Measurements from ENCODE around the gene AACS. TPM values are rescaled to one million over a fixed set of nuclear protein-coding genes. Genes with fewer than 3 reads are reported as not detected.
A peak's percentile ranks its signal among the peaks of the same experiment; 100 is the strongest.

The AACS gene, protein sequence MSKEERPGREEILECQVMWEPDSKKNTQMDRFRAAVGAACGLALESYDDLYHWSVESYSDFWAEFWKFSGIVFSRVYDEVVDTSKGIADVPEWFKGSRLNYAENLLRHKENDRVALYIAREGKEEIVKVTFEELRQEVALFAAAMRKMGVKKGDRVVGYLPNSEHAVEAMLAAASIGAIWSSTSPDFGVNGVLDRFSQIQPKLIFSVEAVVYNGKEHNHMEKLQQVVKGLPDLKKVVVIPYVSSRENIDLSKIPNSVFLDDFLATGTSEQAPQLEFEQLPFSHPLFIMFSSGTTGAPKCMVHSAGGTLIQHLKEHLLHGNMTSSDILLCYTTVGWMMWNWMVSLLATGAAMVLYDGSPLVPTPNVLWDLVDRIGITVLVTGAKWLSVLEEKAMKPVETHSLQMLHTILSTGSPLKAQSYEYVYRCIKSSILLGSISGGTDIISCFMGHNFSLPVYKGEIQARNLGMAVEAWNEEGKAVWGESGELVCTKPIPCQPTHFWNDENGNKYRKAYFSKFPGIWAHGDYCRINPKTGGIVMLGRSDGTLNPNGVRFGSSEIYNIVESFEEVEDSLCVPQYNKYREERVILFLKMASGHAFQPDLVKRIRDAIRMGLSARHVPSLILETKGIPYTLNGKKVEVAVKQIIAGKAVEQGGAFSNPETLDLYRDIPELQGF
- 10 to 100 TPM; 19.8 to 22.0 TPM for total RNA-seq
- 10 to 100 TPM; 26.9 to 37.0 TPM for polyA plus RNA-seq (ENCODE audit: insufficient read length in 2 of 2)
- long read RNA-seq, donor 1, transcript AACS-201 (18 exons, 3,316 nt), result major isoform, 5 of 13 reads
- long read RNA-seq, donor 1, partial matches to known transcripts, result 7 of 13 reads
- long read RNA-seq, donor 1, other reads (novel, unspliced or antisense), result 0 of 13 reads
- long read RNA-seq, donor 2, partial matches to known transcripts, result 0 of 2 reads
- long read RNA-seq, donor 2, other reads (novel, unspliced or antisense), result 0 of 2 reads
- long read RNA-seq, donor 3, result 0 reads
- long read RNA-seq, donor 4, partial matches to known transcripts, result 0 of 2 reads
- long read RNA-seq, donor 4, other reads (novel, unspliced or antisense), result 0 of 2 reads

DNA sequence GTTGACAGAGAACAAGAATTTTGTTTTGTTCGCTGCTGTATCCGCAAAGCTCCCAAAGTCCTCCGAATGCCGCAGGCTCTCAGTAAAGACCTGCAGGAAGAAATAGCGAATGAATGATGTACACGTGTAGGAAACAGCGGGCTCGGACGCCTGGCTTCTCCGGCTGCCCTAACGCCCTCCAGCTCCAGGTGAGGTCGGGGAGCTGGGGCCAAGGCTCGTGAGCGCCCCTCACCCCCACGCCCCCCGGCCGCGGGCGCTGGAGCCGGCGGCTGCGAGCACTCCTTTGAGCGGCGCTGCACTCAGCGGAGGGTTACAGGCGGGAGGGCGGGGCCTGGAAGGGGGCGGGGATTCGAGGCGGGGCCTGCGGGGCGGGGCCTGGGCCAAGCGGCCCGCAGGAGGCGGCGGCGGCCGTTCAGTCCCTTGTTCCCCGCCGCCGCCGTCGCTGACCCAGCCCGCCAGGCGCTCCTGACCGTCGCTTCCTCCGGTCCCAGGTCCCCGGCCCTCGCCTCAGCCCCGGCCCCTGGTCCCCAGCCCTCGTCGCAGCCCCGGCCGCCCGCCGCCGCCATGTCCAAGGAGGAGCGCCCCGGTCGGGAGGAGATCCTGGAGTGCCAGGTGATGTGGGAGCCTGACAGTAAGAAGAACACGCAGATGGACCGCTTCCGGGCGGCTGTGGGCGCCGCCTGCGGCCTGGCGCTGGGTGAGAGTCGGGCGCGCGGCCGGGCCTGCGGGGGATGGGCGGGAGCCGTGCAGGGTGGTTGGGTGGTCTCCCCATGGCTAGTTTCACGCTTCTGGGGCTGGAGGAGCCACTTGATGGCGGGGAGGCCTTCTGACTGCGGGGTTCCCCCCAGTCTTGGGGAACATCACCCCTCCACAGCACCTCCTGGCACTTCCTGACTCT lies at the start of gene AACS:
Gene AACS, plus strand, starts transcription at position 415 of the 898 bp plus-strand sequence. Its CDS starts 150 bp downstream, at position 565.
- H3K9me3 ChIP-seq (ENCODE audit: control insufficient read depth, insufficient read depth, low read length), result no peaks in the 10 kb centered on the region
- DNase-seq (ENCODE audit: low read depth in 4 of 6, low spot score in 6 of 6), result peak in 5 of 6 donors; percentile 59 to 95 (median 77)
- WGBS (ENCODE audit: insufficient coverage), result under 1% methylated on average over 76 of the region's 80 CpGs
- no peak within 1 kb of the TSS for H3K27ac ChIP-seq (ENCODE audit: low read depth, low read length)
- H3K4me3 ChIP-seq (ENCODE audit: low read depth, low read length), result peak within 1 kb of the TSS; percentile 63
- peaks cover 33% of the 10 kb centered on the region for H3K4me1 ChIP-seq (ENCODE audit: control insufficient read depth, insufficient read depth, low read length)
- H3K27me3 ChIP-seq (ENCODE audit: control insufficient read depth, insufficient read depth, low read length), result no peaks in the 10 kb centered on the region
- H3K36me3 ChIP-seq (ENCODE audit: control insufficient read depth, insufficient read depth, low read length), result peaks cover 8% of the 10 kb centered on the region

DNA sequence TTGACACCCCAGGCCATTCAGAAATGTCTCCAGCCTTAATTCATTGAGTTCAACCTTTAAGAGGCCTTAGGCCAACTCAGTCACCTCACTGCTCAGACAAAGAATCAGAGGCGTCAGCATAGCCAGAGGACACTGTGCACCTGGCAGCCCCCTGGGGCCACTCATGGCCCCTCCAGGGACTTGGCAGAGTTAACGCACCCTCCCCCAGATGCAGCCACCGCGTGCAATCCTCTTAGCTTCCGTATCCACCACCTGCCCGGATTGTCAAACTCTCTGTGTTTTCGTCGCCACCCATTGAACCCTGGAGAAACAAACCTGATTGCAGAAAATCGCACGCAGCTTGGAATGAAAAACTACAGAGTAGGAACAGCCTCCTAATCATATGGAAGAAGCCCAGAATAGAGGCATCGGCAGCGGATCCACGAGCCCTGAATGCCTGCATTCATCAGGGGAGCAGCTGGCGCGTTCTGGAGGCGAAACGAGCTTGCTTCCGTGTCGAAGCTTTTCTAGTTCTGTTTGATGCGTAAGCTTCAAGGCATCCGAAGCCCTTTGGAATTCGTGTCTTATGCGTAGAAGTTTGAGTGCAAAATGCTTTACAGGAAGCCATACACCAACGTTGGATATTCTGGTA lies 49.4 kb upstream of the AACS start:
- no peak overlapping the region for H3K4me3 ChIP-seq (ENCODE audit: low read depth, low read length)
- WGBS (ENCODE audit: insufficient coverage), result 40% methylated on average over 19 of the region's 24 CpGs
- peak in 2 of 6 donors; percentile 72 to 85 for DNase-seq (ENCODE audit: low read depth in 4 of 6, low spot score in 6 of 6)
- peak overlapping the region; percentile 7 for H3K27ac ChIP-seq (ENCODE audit: low read depth, low read length)
- peaks cover 31% of the 10 kb centered on the region for H3K36me3 ChIP-seq (ENCODE audit: control insufficient read depth, insufficient read depth, low read length)
- H3K9me3 ChIP-seq (ENCODE audit: control insufficient read depth, insufficient read depth, low read length), result no peaks in the 10 kb centered on the region
- no peaks in the 10 kb centered on the region for H3K27me3 ChIP-seq (ENCODE audit: control insufficient read depth, insufficient read depth, low read length)
- peaks cover 6% of the 10 kb centered on the region for H3K4me1 ChIP-seq (ENCODE audit: control insufficient read depth, insufficient read depth, low read length)

DNA sequence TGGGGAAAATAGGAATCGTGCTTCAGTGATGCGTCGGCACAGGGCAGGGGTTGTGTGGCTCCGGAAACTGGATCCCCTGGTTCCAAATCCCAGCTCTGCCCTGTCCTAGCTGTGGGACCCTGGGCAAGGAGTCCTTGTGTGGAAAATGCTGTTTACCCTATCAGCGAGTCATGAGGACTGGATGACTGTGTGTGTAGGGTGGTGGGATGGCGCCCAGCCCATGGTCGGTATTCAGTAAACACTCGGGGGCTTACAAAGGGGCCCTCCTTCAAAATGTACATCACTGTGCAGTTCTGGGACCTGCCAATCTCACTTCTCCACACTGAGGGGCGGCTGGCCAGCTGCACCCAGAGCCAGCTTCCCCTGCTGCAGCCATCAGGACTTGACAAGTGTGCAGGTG lies 47.4 kb upstream of the AACS start:
- no peak for DNase-seq (ENCODE audit: low read depth in 4 of 6, low spot score in 6 of 6)
- Histone ChIP-seq H3K4me3 (ENCODE audit: low read depth, low read length) (no peak overlapping the region), H3K9me3 (ENCODE audit: control insufficient read depth, insufficient read depth, low read length) (no peaks in the 10 kb centered on the region), H3K27ac (ENCODE audit: low read depth, low read length) (no peak overlapping the region), H3K36me3 (ENCODE audit: control insufficient read depth, insufficient read depth, low read length) (peaks cover 28% of the 10 kb centered on the region), H3K4me1 (ENCODE audit: control insufficient read depth, insufficient read depth, low read length) (peaks cover 6% of the 10 kb centered on the region), H3K27me3 (ENCODE audit: control insufficient read depth, insufficient read depth, low read length) (no peaks in the 10 kb centered on the region)
- 92% methylated on average over 7 of the region's 9 CpGs for WGBS (ENCODE audit: insufficient coverage)

DNA sequence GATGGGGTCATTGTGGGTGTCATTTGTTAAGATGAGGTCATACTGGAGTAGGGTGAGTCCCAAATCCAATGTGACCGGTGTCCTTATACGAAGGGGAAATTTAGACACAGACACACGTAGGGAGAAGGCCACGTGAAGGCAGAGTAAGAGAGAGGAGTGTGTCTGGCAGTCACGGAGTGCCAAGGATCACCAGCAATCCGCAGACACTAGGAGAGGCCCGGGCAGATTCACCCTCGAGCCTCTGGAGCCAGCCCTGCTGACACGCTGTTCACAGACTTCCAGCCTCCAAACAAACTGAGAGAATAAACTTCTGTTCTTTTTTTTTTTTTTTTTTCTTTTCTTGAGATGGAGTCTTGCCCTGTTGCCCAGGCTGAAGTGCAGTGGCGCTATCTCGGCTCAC lies 46.9 kb upstream of the AACS start:
- DNase-seq (ENCODE audit: low read depth in 4 of 6, low spot score in 6 of 6), result no peak
- peaks cover 6% of the 10 kb centered on the region for H3K4me1 ChIP-seq (ENCODE audit: control insufficient read depth, insufficient read depth, low read length)
- 90% methylated on average over 6 of the region's 11 CpGs for WGBS (ENCODE audit: insufficient coverage)
- H3K36me3 ChIP-seq (ENCODE audit: control insufficient read depth, insufficient read depth, low read length), result peaks cover 28% of the 10 kb centered on the region
- no peaks in the 10 kb centered on the region for H3K9me3 ChIP-seq (ENCODE audit: control insufficient read depth, insufficient read depth, low read length)
- no peak overlapping the region for H3K27ac ChIP-seq (ENCODE audit: low read depth, low read length)
- H3K4me3 ChIP-seq (ENCODE audit: low read depth, low read length), result no peak overlapping the region
- no peaks in the 10 kb centered on the region for H3K27me3 ChIP-seq (ENCODE audit: control insufficient read depth, insufficient read depth, low read length)

DNA sequence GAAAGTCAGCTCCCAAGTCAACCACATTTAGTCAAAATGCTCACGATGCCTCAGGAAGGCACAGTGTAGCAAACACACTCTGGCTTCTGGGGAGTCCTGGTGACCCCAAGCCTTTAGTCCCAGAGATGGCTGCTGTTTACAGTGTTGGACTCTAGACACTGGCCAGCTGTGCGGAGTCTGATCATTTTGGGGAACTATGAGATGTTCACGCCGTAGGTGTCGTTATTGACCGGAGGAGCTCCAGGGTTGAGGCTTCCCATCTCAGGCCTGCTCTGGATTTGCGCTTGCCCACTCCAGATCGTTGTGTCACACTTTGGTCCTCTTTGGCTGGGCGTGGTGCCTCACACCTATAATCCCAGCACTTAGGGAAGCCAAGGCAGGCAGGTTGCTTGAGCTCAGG lies 44.1 kb upstream of the AACS start:
- Histone ChIP-seq H3K9me3 (ENCODE audit: control insufficient read depth, insufficient read depth, low read length) (no peaks in the 10 kb centered on the region), H3K4me1 (ENCODE audit: control insufficient read depth, insufficient read depth, low read length) (peaks cover 5% of the 10 kb centered on the region), H3K36me3 (ENCODE audit: control insufficient read depth, insufficient read depth, low read length) (peaks cover 18% of the 10 kb centered on the region), H3K27ac (ENCODE audit: low read depth, low read length) (no peak overlapping the region), H3K27me3 (ENCODE audit: control insufficient read depth, insufficient read depth, low read length) (no peaks in the 10 kb centered on the region), H3K4me3 (ENCODE audit: low read depth, low read length) (no peak overlapping the region)
- DNase-seq (ENCODE audit: low read depth in 4 of 6, low spot score in 6 of 6), result no peak
- WGBS (ENCODE audit: insufficient coverage), result 97% methylated on average over 7 of the region's 9 CpGs

DNA sequence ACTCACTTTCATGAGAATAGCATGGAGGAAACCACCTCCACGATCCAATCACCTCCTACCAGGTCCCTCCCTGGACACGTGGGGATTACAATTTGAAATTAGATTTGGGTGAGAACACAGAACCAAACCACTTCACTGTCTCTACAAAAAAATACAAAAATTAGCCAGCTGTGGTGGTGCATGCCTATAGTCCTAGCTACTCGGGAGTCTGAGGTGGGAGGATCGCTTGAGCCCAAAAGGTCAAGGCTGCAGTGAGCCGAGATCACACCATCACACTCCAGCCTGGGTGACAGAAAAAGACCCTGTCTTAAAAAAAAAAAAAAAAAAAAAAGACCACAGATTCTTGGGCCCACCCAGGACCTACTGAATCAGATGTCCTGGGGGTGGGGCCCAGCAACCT lies 43.5 kb upstream of the AACS start:
- Histone ChIP-seq H3K27me3 (ENCODE audit: control insufficient read depth, insufficient read depth, low read length) (no peaks in the 10 kb centered on the region), H3K36me3 (ENCODE audit: control insufficient read depth, insufficient read depth, low read length) (peaks cover 18% of the 10 kb centered on the region), H3K4me1 (ENCODE audit: control insufficient read depth, insufficient read depth, low read length) (peaks cover 5% of the 10 kb centered on the region), H3K4me3 (ENCODE audit: low read depth, low read length) (no peak overlapping the region), H3K27ac (ENCODE audit: low read depth, low read length) (no peak overlapping the region), H3K9me3 (ENCODE audit: control insufficient read depth, insufficient read depth, low read length) (no peaks in the 10 kb centered on the region)
- no CpG with 5 or more reads among the region's 5 CpGs for WGBS (ENCODE audit: insufficient coverage)
- no peak for DNase-seq (ENCODE audit: low read depth in 4 of 6, low spot score in 6 of 6)

DNA sequence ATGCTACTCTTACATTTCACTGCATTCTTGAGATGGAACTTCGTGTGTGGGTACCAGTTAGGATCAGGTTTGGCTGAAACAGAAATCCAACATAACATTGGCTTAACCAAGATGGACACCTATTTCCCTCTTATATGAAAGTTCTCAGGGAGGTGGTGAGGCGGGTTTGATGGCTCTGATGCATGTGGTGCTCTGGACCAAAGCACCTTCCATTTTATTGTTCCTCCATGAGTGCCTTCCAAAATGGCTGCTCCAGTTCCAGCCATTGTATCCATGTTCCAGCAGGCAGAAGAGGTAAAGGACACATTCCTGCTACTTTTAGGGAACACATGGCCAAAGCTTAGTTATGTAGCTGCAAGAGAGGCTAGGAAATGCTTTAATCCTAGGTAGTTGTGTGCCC lies 42.2 kb upstream of the AACS start:
- H3K27me3 ChIP-seq (ENCODE audit: control insufficient read depth, insufficient read depth, low read length), result no peaks in the 10 kb centered on the region
- no peak overlapping the region for H3K27ac ChIP-seq (ENCODE audit: low read depth, low read length)
- H3K4me1 ChIP-seq (ENCODE audit: control insufficient read depth, insufficient read depth, low read length), result peaks cover 5% of the 10 kb centered on the region
- H3K9me3 ChIP-seq (ENCODE audit: control insufficient read depth, insufficient read depth, low read length), result no peaks in the 10 kb centered on the region
- DNase-seq (ENCODE audit: low read depth in 4 of 6, low spot score in 6 of 6), result no peak
- H3K36me3 ChIP-seq (ENCODE audit: control insufficient read depth, insufficient read depth, low read length), result peaks cover 13% of the 10 kb centered on the region
- no CpG with 5 or more reads among the region's 2 CpGs for WGBS (ENCODE audit: insufficient coverage)
- no peak overlapping the region for H3K4me3 ChIP-seq (ENCODE audit: low read depth, low read length)

DNA sequence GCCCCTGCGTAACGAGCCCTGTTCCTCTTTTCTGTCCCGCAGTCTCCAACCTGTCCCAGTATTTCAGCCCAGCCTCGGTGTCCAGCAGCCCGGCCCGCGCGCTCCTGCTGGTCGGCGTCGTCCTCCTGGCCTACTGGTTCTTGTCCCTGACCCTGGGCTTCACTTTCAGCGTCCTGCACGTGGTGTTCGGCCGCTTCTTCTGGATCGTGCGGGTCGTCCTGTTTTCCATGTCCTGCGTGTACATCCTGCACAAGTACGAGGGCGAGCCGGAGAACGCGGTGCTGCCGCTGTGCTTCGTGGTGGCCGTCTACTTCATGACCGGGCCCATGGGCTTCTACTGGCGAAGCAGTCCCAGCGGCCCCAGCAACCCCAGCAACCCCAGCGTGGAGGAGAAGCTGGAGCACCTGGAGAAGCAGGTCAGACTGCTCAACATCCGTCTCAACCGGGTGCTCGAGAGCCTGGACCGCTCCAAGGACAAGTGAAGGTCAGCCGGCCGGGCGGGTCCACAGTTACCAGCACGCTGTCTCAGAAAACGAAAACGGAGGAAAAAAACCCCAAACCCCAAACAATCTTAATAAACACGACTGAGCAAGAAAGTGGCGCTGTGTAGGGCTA lies 40.2 kb upstream of the AACS start:
- WGBS (ENCODE audit: insufficient coverage), result 94% methylated on average over 40 of the region's 43 CpGs
- H3K4me3 ChIP-seq (ENCODE audit: low read depth, low read length), result no peak overlapping the region
- peaks cover 5% of the 10 kb centered on the region for H3K4me1 ChIP-seq (ENCODE audit: control insufficient read depth, insufficient read depth, low read length)
- H3K36me3 ChIP-seq (ENCODE audit: control insufficient read depth, insufficient read depth, low read length), result peaks cover 10% of the 10 kb centered on the region
- no peaks in the 10 kb centered on the region for H3K9me3 ChIP-seq (ENCODE audit: control insufficient read depth, insufficient read depth, low read length)
- no peak for DNase-seq (ENCODE audit: low read depth in 4 of 6, low spot score in 6 of 6)
- H3K27me3 ChIP-seq (ENCODE audit: control insufficient read depth, insufficient read depth, low read length), result no peaks in the 10 kb centered on the region
- peak overlapping the region; percentile 3 for H3K27ac ChIP-seq (ENCODE audit: low read depth, low read length)

All from spinal cord (tissue), 10 donors.